Measurements from ENCODE around the gene TLN1. TPM values are rescaled to one million over a fixed set of nuclear protein-coding genes. Genes with fewer than 3 reads are reported as not detected.

TLN1 gene
- total RNA-seq, 1 experiment from 2014 or later, result 173 TPM

GRCh38 chr9:35660966-35661415 lies 71.0 kb downstream of the TLN1 start:
- peak overlapping the region; percentile 25 for H3K27ac ChIP-seq (ENCODE audit: low read depth, low read length, poor library complexity, severe bottlenecking)
- intact Hi-C loops (cut with micrococcal nuclease; ENCODE audit: unreplicated experiment), result no loop called here

GRCh38 chr9:35659340-35659739 lies 72.7 kb downstream of the TLN1 start:
- POLR2A ChIA-PET (ENCODE audit: low non-redundant PET), result no interaction called here
- no TSS peak for BruUV-seq (replicated peaks)
- CTCF ChIA-PET, result no interaction called here
- DNase-seq (ENCODE audit: low spot score), result peak; percentile 62
- no peaks in the 10 kb centered on the region for H3K9me3 ChIP-seq (ENCODE audit: low read depth, low read length, poor library complexity, severe bottlenecking)
- no peaks in the 10 kb centered on the region for H3K27me3 ChIP-seq (replicated peaks; ENCODE audit: insufficient read depth, low read depth, low read length, poor library complexity)
- peak overlapping the region; percentile 74 for H3K4me3 ChIP-seq (ENCODE audit: low read depth, low read length, poor library complexity, severe bottlenecking)
- intact Hi-C loops (cut with micrococcal nuclease; ENCODE audit: unreplicated experiment), result loop anchor here (5.0 kb wide), 3 partner anchors 73 to 542 kb away; partner anchors contain the start of genes ATOSB, CREB3, SPAG8 and TLN1
- peak overlapping the region; percentile 97 for H3K27ac ChIP-seq (ENCODE audit: low read depth, low read length, poor library complexity, severe bottlenecking)
- peaks cover 21% of the 10 kb centered on the region for H3K4me1 ChIP-seq (ENCODE audit: insufficient read depth, low read length, poor library complexity, severe bottlenecking)
- peaks cover 32% of the 10 kb centered on the region for H3K36me3 ChIP-seq (ENCODE audit: insufficient read depth, low read length, poor library complexity, severe bottlenecking)
- no peak for TF ChIP-seq EZH2 (IDR thresholded peaks at IDR 0.05; ENCODE audit: borderline replicate concordance, low read depth, low read length, poor library complexity, severe bottlenecking)

More at GRCh38 chr9:35660966-35661415, 71.0 kb downstream of the TLN1 start:
- H3K27me3 ChIP-seq (replicated peaks; ENCODE audit: insufficient read depth, low read depth, low read length, poor library complexity), result no peaks in the 10 kb centered on the region
- peak; percentile 55 for DNase-seq (ENCODE audit: low spot score)
- no peak for TF ChIP-seq EZH2 (IDR thresholded peaks at IDR 0.05; ENCODE audit: borderline replicate concordance, low read depth, low read length, poor library complexity, severe bottlenecking)
- peak; percentile 58 for TF ChIP-seq CTCF (conservative IDR thresholded peaks at IDR 0.05; ENCODE audit: low read depth, low read length)
- H3K9me3 ChIP-seq (ENCODE audit: low read depth, low read length, poor library complexity, severe bottlenecking), result no peaks in the 10 kb centered on the region
- peaks cover 21% of the 10 kb centered on the region for H3K4me1 ChIP-seq (ENCODE audit: insufficient read depth, low read length, poor library complexity, severe bottlenecking)
- POLR2A ChIA-PET (ENCODE audit: low non-redundant PET), result no interaction called here
- H3K36me3 ChIP-seq (ENCODE audit: insufficient read depth, low read length, poor library complexity, severe bottlenecking), result peaks cover 32% of the 10 kb centered on the region
- H3K4me3 ChIP-seq (ENCODE audit: low read depth, low read length, poor library complexity, severe bottlenecking), result no peak overlapping the region
- BruUV-seq (replicated peaks), result no TSS peak
- CTCF ChIA-PET, result interaction anchor here (0.5 to 0.9 kb wide), 3 partner anchors 29 to 1580 kb away, joined by 3 to 5 read pairs (median 5); no protein-coding TSS in a partner anchor

DNA sequence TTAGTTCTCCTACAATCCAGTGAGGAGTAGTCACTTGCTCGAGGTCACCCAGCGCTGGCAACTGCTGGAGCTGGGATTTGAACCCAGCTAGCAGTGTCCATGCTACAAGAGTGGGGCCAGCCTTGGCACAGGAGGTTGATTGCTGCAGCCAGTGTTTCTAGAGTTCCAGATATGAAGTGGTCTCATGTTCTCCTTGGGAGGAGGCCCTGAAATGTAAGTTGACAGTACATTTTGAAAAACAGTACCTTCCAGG lies 73.1 kb downstream of the TLN1 start:
- Histone ChIP-seq H3K27ac (ENCODE audit: low read depth, low read length, poor library complexity, severe bottlenecking) (peak overlapping the region; percentile 97), H3K9me3 (ENCODE audit: low read depth, low read length, poor library complexity, severe bottlenecking) (no peaks in the 10 kb centered on the region), H3K4me3 (ENCODE audit: low read depth, low read length, poor library complexity, severe bottlenecking) (peak overlapping the region; percentile 74), H3K27me3 (replicated peaks; ENCODE audit: insufficient read depth, low read depth, low read length, poor library complexity) (no peaks in the 10 kb centered on the region), H3K4me1 (ENCODE audit: insufficient read depth, low read length, poor library complexity, severe bottlenecking) (peaks cover 18% of the 10 kb centered on the region), H3K36me3 (ENCODE audit: insufficient read depth, low read length, poor library complexity, severe bottlenecking) (peaks cover 32% of the 10 kb centered on the region)
- ChIA-PET CTCF (no interaction called here), POLR2A (ENCODE audit: low non-redundant PET) (no interaction called here)
- intact Hi-C loops (cut with micrococcal nuclease; ENCODE audit: unreplicated experiment), result loop anchor here (1.0 to 5.0 kb wide), 4 partner anchors 13 to 542 kb away; partner anchors contain the start of genes ATOSB, CREB3, SPAG8 and TLN1
- no peak for TF ChIP-seq EZH2 (IDR thresholded peaks at IDR 0.05; ENCODE audit: borderline replicate concordance, low read depth, low read length, poor library complexity, severe bottlenecking)
- no peak for TF ChIP-seq CTCF (conservative IDR thresholded peaks at IDR 0.05; ENCODE audit: low read depth, low read length)
- no TSS peak for BruUV-seq (replicated peaks)
- DNase-seq (ENCODE audit: low spot score), result peak; percentile 52

Measured in A673 (cell line).